GM19025 (cell line): Measurements from ENCODE around the gene KAZN.

Experiments
- ATAC-seq: cut with Tn5 transposase; IDR thresholded peaks from one replicate; pipeline ENCODE4 v1.9.1; 2021; ENCODE audit warnings: mild to moderate bottlenecking, low read depth, moderate library complexity; ENCODE audit not compliant: unreplicated experiment

KAZN gene

DNA sequence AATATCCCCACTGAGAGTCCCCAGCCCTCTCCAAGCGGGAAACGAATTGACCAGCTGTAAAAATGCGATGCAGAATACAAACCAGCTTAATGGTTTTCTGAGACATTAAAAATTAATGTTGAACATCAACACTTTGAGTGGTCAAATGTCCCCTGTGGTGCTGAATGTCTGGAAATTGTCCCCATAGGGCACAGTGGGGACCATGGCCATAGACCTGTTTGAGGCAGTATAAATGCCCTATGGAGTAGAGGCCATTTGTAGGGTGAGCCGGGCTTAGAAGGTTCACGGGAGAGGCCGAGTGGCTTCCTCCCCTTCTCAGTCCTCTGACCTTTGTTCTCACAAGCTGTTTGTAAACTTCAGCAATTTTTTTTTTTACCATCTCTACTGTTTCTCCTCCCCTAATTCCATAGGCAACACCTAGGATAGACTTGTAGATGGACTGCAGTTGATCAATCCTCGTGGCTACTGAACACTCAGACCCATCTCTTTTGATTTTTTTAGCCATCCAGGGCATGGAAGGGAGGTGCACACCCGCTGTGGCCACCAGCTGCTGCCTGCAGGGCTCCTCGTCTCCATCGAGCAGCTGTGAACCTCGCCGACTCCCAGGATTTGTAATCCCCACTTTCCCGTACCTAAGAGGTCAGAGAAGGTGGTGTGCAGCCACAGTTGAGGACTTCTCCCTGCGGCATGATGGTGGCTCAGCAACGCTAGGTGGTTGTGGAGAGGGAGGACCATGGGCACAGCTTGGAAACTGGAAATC, 41.0 kb downstream of the KAZN start:
- ATAC-seq: no peak

DNA sequence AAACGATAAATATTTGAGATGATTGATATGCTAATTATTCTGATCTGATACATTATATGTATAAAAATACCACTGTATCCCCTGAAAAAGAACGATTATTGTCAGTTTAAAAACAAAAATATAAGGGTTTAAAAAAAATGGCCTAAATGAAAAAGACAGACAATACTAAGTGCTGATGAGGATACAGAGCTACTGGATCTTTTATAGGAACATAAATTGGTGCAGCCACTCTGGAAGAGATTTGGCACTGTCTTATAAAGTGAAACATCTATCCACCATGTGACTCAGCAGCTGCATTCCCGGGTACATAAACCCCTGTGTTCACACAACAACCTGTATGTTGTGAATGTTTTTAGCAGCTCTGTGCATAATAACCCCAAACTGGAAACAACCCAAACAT, 44.2 kb downstream of the KAZN start:
- no peak for ATAC-seq

DNA sequence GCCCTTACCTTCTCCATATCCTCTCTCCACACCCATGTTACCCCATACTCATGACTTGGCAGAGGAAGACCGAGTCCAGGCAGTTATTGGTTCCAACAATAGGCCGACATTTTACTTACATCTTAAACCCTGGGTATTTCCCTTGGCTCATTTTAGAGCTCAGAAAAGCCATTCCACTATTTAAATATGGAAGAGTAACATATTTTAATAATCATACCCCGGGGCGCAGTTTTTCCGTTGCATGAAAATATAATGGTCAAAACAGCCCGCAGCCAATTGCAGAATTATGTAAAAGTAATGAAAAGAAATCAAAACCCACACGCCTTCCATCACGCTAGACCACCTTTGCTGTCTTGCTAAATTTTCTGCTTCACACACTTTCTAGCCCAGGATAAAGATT, 48.5 kb downstream of the KAZN start:
- no peak for ATAC-seq

GRCh38 chr1:14647777-14648176, 49.3 kb downstream of the KAZN start:
- no peak for ATAC-seq

- ATAC-seq: no peak
Observed at GRCh38 chr1:14648391-14648790, 49.9 kb downstream of the KAZN start.

DNA sequence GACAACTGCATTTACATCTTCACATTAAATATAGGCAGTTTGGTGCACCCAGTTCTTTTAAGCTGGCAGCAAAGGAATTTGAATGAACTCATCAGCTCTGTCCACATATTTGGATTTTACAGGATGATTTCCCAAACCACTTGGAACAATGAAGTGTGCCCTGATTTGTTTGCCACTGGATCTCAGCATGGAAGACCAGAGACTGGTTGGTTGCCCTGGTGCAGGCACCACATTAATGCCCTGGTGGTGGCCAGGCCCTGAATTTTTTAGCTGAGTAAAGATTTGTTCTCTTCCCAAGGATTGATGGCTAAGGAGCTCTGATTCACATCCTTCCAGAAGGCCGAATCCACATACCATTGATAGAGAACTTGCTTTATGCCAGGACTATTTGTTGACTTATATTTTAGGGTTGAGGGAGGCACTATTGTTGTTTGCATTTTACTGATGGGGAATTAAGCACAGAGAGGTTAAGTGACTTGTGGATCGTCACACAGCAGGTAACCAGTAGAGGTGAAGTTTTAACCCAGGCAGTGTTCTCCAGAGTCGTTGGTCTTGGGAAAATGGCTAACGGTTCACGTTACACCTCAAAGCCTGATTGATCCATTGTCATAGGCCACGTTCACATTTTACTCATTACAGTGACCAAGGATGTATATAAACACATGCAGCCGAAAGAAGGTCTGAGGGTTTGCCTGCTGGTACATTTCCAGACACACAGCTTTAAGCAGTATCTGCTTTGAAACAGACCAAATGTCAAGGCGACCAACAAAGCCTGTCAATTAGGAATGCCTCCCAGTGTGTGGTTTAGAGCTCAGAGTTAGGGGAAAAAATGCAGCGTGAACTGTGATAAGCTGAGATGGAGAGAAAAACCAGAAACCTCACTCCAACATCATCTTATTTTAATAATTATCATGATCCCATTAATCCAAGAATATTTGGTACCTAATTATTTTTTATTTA, 50.7 kb downstream of the KAZN start:
- ATAC-seq: no peak

DNA sequence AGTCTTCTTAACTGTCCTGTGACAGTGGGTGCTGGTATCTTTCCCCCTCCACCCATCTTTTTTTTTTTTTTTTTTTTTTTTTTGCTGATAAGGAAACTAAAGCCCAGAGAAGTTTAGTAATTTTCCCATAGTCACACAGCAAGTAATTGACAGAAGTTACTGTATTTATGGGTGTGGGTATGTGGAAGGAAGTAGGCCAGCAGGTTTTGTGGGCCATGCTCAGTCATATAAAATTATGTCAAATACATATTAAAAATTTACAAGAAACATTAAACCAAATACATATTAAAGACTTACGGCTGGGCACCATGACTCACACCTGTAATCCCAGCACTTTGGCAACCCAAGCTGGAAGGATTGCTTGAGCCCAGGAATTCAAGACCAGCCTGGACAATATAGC, 51.5 kb downstream of the KAZN start:
- no peak for ATAC-seq

- no peak for ATAC-seq
Observed at GRCh38 chr1:14650951-14651350, 52.5 kb downstream of the KAZN start.

DNA sequence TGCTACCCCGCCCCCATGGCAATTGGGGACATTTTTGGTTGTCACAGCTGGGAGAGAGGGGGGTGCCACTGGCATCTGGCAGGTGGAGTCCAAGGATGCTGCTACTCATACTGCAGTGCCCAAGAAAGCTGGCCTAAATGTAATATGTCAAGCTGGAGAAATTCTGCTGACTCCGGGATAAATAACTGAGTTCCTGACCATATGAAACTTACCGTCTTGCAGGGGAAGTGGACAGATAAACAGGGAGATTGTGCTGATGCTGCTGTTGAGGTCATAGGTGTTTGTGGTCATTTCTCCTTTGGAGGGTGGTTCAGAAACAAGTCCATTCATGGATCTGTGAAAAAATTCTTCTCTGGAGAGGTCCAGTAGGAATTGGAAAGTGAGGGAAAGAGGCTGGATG, 54.4 kb downstream of the KAZN start:
- no peak for ATAC-seq

- ATAC-seq: no peak
Observed at GRCh38 chr1:14653461-14653960, 55.0 kb downstream of the KAZN start.

DNA sequence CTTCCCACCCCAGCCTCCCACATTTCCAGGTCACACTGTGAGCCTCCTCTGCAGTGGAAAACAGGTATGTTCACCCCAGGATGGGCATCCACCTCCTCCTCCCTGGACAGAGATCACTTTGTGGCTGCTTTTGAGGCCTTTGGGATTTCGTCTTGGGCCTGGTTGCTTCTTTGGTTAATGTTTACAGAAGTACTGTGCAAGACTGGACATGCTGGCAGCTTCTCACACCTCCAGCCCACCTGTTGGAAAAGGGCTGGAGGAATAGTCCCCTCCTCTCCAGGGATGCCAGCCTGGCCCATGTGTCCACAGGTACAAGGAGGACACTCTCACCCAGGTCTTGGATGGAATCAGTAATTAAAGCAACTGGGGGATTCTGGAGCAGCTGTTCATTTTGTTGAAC, 56.1 kb downstream of the KAZN start:
- ATAC-seq: no peak

GRCh38 chr1:14655385-14655784, 56.9 kb downstream of the KAZN start:
- ATAC-seq: no peak

DNA sequence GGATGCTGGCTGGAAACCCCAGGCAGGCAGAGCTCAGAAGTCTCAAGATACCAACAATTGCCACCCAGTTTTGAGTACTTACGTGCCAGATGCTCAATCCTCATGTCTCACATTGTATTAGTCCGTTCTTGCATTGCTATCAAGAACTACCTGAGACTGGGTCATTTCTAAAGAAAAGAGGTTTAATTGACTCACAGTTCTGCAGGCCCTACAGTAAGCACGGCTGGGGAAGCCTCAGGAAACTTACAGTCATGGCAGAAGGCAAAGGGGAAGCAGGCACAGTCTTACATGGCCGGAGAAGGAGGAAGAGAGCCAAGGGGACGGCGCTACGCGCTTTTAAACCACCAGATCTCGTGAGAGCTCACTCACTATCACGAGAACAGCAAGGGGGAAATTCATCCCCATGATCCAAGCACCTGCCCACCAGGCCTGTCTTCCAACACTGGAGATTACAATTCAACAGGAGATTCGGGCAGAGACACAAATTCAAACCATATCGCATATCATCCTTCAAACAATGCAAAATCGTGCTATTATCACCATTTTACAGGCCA, 58.0 kb downstream of the KAZN start:
- no peak for ATAC-seq

- no peak for ATAC-seq
Observed at GRCh38 chr1:14658642-14659041, 60.2 kb downstream of the KAZN start.

DNA sequence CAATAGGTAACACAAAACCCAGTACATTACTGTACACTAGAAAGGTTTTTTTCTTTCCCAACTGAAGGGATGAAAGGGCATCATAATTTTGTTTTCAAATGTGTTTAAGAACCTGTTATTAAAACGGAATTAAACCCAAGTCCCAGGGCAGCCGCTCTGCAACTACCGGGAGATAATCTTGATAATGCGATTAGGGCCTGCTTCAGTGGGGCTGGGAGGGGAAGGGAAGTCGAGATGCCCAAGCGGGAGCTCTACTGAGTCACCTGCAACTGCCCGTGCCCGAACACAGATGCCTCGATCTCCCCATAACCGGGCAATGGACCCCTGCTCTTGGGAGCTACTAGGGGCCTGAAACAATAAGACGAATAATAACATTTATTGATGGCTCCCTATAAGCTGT, 61.4 kb downstream of the KAZN start:
- ATAC-seq: no peak

DNA sequence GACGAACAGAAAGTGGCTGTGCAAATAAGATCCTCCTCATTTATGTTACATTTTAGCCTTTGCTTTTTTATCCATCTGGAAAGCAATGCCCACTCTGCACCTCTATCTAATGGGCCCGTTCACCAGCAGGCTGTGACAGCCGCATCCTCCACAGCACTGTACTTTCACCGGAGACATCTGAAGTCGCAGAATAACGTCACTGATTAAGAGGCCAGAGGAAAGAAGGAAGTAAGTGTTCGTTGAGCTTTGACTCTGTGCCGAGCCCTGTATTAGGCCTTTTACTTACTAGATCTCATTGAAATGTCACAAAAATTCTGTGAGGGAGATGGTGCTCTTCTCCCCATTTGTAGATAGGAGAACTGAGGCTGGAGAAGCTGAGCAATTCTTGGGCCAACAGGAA, 62.3 kb downstream of the KAZN start:
- ATAC-seq: no peak

GRCh38 chr1:14661222-14661621, 62.7 kb downstream of the KAZN start:
- ATAC-seq: no peak

GRCh38 chr1:14662116-14662515, 63.6 kb downstream of the KAZN start:
- ATAC-seq: no peak

GRCh38 chr1:14663773-14664172, 65.3 kb downstream of the KAZN start:
- ATAC-seq: no peak

DNA sequence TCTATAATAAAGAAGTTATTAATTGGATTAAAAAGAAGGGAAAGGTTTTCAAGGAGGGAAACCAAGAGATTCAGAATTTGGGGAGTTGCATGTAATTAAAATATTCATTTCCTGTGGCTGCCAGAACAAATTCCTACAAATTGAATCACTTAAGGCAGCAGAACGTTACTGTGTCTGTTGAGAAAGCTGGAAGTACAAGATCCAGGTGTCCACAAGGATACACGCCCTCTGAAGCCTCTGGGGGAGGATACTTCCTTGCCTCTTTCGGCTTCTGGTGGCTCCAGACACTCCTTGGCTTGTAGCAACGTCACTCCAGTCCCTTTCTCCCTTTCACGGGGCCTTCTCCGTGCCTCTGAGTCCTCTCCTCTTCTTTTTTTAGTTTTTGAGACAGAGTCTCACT, 67.9 kb downstream of the KAZN start:
- ATAC-seq: no peak

- ATAC-seq: no peak
Observed at GRCh38 chr1:14666962-14667650, 68.6 kb downstream of the KAZN start.
